NCI-H774 (cell line): Measurements from ENCODE around the gene CAST.
A peak's percentile ranks its signal among the peaks of the same experiment; 100 is the strongest.
"Not testable (repeated sequence)": the region's sequence is repeated elsewhere in the genome, so short reads cannot be mapped to it uniquely, and the experiment has no call there.

Experiments used
- DNase-seq: peaks from one replicate; lab custom pipeline; 2025; lab: John Stamatoyannopoulos, UW

Gene CAST

GRCh38 chr5:96661855-96662724 lies at the start of gene CAST:
CAST (plus strand) TSS chr5:96662376; CDS start chr5:96662423, 47 bp downstream.
- peak; percentile 78 for DNase-seq

DNA sequence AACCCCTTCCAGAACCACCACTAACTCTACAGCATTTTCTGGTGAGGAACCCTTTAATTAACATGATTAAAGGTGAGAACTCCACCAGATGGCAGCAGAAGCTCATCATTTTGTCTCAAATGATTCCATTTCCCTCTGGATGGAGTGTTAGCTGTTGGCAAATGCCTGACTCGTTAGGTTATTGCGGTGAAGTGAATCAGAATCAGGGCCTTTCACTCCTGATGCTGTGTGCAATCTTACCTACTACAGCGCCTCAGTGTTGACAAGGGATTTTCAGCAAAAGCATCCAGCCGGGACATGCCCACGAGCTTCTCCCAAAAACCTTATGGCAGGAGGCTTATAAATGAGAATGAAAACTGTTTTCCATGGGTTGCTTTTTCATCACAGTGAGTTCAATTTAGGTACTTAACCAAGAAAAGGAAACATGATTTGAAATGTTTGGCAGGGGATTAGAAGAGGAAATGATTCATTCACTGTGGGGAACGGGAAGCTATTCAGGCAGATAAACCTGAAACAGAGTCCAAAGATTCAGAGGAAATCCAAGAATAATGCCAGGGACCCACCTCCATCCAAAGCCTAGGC lies 48.0 kb upstream of the CAST start:
- DNase-seq: peak; percentile 75

DNA sequence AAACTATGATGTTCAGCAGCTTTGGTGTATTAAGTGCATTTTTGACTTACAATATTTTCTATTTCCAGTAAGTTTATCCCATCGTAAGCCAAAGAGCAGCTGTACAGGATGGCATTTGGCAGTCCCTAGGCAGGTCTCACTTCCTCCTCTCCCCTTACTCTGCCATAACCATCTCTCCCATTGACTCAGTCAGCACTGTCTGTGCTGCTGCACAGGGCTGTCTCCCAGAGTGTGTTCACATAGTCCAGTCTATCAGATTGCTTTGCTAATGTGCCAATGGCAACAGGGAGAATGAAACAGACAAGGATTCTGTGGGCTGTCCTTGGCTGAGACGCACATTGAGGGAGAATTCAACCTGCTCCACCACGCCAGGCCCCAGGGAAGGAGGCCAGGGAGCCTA lies 47.0 kb upstream of the CAST start:
- no peak for DNase-seq

DNA sequence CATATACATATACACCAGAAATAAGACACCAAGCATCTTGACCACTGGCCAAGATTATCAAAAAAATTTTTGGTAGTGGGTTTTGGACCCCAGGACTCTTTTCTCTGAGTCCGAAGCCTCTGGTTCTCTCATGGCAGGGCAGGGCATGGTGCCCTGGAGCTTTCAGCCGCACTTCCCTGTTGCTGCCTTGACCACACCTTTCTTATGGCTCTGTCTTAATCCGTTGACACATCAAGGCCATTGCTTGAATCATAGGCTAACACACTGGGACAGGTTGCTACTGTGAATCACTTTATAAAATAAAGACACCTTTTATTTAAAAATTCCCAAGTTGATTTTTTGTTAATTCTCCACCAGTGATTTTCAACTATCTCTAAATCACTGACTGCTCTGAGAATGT lies 45.4 kb upstream of the CAST start:
- no peak for DNase-seq

- not testable (repeated sequence) for DNase-seq
Measured at GRCh38 chr5:96618311-96619016, 43.7 kb upstream of the CAST start.

DNA sequence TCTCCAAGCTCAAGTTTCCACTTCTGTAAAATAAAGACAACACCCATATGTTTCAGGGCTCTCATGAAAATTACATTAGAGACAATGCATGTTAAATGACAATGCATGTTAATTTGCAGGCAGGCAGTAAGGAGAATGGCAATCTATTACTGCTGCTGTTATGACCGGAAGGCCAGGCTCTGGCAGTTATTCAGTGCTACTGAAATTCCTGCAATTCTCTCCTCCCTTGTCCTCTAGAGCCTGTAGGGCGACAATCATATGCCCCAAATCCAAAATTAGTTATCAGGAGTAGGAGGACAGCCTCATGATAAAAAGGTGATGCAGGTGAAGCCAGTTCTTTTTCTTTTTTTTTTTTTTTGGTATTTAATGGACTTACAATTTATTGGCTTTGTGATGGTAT lies 42.2 kb upstream of the CAST start:
- no peak for DNase-seq

DNA sequence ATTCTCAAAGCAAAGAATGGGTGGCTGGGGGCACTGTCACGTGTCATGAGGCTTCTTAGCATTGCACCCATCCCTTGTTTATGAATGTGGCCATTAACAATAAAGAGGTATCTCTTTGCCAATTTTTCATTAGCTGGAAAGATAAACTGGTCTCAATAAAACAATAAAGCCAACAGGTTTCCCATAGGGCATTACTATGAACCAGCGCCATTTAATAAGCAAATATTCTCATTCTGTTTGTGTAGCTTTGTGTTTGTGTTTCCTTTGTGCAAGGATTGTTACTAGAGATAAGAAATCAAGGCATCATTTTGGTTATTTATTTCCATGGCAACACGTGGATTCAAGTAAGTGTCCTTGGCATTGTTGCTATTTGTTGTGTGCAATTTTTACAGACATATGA lies 37.6 kb upstream of the CAST start:
- DNase-seq: peak; percentile 31

- DNase-seq: no peak
Measured at GRCh38 chr5:96625365-96625764, 36.8 kb upstream of the CAST start.

GRCh38 chr5:96626956-96627355 lies 35.2 kb upstream of the CAST start:
- no peak for DNase-seq

DNA sequence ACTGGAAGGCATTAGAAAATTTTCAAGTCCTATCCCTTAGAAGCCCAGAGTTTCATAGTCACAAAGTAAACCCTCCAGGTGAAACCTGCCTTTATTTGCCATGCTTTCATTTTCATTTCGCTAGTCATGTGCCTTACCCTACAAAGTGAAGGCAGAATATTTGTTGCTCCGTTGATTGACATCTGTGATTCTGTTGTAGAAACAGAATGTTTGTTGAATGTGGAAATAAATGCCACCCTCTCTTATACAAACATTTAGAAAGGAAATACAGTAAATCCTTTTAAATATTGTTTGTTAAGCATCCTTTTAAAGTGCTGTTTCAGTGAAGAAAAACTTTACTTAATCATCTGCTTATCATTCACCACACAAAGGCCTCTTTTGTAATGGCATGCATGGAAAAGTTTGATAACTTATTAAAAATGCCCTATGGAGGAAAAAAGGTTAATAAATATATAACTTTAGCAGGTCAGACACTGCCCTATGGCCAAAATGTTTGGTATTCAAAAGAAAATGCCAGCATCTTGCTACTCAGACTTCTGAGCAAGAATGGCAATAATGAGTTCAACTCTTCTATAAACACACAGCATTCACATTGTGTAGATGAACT lies 34.3 kb upstream of the CAST start:
- peak; percentile 13 for DNase-seq

DNA sequence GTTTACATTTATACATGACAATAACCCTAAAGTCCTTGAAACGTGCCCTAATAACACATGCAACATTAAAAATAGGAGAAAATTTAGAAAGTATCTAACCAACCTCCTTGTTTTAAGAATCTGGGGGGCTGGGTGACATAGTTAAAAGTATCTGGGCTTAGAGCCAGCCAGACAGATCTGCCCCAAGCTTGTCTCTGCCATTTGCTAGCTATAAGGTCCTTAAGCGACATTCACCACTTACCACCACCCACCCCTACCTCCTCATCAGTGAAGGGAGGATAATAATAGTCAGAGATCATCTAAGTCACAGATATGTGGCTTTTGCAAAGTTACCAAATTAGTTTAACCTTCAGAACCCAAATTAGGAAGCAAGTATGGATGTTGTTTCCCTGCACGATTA lies 33.8 kb upstream of the CAST start:
- no peak for DNase-seq

- DNase-seq: no peak
Measured at GRCh38 chr5:96629774-96630173, 32.4 kb upstream of the CAST start.

DNA sequence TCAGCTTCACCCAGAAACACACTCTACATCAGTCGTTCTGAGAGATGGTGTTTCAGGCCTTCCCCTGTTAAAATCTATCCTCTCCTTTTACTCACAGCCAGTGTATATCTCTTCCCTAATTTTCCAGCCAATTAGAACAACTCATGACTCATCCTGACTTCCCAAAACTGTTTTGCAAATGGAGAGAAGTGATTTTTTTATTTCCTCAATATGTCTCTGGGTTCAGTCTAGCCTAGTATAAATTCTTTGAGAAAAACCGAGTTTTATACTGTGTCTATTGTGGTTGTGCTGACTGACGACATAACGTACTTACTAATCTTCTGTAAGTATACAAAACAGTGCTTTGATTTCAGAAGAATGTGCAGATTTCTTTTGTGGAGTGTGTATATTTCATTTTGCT lies 28.4 kb upstream of the CAST start:
- DNase-seq: no peak

DNA sequence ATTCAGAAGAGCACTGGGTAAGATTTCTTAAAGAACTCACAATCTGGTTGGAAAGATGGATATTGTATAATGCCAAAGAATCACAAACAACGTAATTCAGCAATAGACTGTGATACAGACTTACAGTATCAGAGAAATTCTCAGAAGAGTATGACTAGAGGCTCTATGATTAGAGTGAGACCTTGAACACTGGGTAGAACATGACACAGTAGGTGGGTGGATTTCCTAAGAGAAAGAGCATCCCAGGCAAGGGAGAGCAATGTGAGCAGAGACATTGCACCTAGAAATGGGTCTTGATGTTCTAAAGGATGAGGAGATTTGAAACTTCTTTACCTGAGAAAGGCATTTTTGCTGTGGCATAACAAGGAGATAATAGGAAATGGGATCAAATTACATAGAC lies 27.3 kb upstream of the CAST start:
- DNase-seq: no peak

DNA sequence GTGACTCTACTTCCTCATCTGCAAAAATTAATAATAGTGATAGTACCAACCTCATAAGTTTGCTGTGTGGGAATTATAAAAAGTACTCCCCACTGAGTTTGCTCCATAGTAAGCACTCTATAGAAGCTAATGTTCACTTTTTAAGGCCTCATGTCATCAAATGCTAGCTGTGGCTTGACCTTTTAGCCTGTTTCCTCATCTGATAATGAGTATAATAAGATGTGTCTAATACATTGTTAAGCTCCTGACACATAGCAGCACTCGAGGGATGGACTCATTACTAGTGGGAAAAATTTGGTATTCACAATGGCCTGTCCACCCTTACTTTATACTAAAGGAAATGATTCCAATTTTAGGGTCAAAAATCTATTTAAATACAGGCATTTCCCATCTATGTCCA lies 26.1 kb upstream of the CAST start:
- DNase-seq: no peak

- no peak for DNase-seq
Measured at GRCh38 chr5:96636594-96636993, 25.6 kb upstream of the CAST start.

GRCh38 chr5:96637196-96637595 lies 25.0 kb upstream of the CAST start:
- no peak for DNase-seq

GRCh38 chr5:96638561-96638960 lies 23.6 kb upstream of the CAST start:
- DNase-seq: no peak

- DNase-seq: no peak
Measured at GRCh38 chr5:96640696-96641095, 21.5 kb upstream of the CAST start.

DNA sequence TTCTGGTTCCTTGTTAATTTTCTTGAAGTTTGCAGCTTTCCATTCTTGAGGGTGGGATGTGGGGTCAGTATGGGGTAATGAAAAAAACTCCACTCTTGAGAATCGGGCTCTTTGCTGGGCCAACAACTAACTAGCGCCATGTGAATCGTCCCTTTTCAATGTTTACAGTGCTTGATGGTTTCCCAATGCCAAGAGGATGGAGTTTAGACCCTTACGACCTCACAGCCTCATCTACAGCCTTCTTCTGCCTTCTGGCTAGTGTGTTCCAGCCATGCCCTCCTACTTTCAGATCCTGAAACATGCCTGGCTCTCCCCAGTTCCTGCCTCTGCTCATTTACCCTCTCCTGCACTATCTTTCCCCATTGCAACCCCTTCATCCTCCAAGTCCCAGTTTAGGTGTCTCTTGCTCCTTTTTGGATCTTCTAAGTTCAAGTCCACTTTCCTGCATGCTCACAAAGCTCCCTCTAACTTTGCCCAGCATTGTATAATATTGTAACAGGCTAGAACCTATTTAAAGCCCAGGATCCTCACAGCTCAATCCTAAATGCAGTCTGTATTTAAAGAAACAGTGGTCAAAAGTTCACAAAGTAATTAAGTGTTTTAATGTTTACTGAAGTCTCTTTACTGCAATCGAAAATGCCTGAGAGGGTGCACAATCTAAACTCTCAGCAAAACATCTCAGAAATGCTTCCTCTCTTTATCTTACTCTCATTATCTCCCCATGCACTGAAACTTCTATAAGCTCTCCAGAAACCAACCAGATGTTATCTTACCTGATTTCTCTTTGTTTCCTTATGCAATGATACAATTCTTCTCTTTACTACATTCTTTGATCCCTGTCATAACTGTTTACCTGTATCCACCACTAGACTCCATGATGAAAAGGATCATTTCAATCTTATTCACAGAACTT lies 20.6 kb upstream of the CAST start:
- no peak for DNase-seq

GRCh38 chr5:96642281-96642640 lies 19.9 kb upstream of the CAST start:
- DNase-seq: no peak

GRCh38 chr5:96645091-96645490 lies 17.1 kb upstream of the CAST start:
- DNase-seq: no peak
